GM23338 (cell line): Measurements from ENCODE around the gene GRIPAP1. TPM values are rescaled to one million over a fixed set of nuclear protein-coding genes. Genes with fewer than 3 reads are reported as not detected.

Experiments used
- ATAC-seq: fragments of 200-7000 bp; cut with Tn5 transposase; 3 replicates; pipeline ENCODE4 v1.9.1; 2020
- DNase-seq: peaks from one replicate; pipeline ENCODE4 v3.0.0-alpha.2; 2015; ENCODE audit warnings: low spot score
- H2AFZ ChIP-seq: fragments of 200-600 bp; sonication (generic); 2 replicates; pipeline ENCODE4 v1.8.0; 2016; ENCODE audit warnings: antibody characterized with exemption, mild to moderate bottlenecking, moderate library complexity
- H3F3A ChIP-seq: fragments of 200-600 bp; sonication (generic); replicated peaks from 2 replicates; pipeline ENCODE4 v1.8.0; 2017; ENCODE audit warnings: antibody characterized with exemption, mixed run types, low read depth
- H3K27ac ChIP-seq: fragments of 200-600 bp; sonication (generic); 2 replicates; pipeline ENCODE4 v1.6.1; 2016; ENCODE audit warnings: low read depth
- H3K27me3 ChIP-seq: fragments of 200-600 bp; sonication (generic); 2 replicates; pipeline ENCODE4 v1.8.0; 2016; ENCODE audit warnings: mild to moderate bottlenecking, mixed run types, moderate library complexity; ENCODE audit not compliant: insufficient read depth
- H3K36me3 ChIP-seq: fragments of 200-600 bp; sonication (generic); 2 replicates; pipeline ENCODE4 v1.8.0; 2016; ENCODE audit warnings: mild to moderate bottlenecking; ENCODE audit not compliant: insufficient read depth
- H3K4me1 ChIP-seq: fragments of 200-600 bp; sonication (generic); 2 replicates; pipeline ENCODE4 v1.8.0; 2016; ENCODE audit warnings: mild to moderate bottlenecking, moderate library complexity; ENCODE audit not compliant: insufficient read depth
- H3K4me2 ChIP-seq: fragments of 200-600 bp; sonication (generic); 2 replicates; pipeline ENCODE4 v1.7.1; 2017; ENCODE audit warnings: mixed run types
- H3K4me3 ChIP-seq: fragments of 200-600 bp; sonication (generic); 2 replicates; pipeline ENCODE4 v1.6.1; 2016; ENCODE audit warnings: mixed run types
- H3K79me2 ChIP-seq: fragments of 200-600 bp; sonication (generic); replicated peaks from 2 replicates; pipeline ENCODE4 v1.8.0; 2017; ENCODE audit warnings: mild to moderate bottlenecking; ENCODE audit not compliant: insufficient read depth
- H3K9me2 ChIP-seq: fragments of 200-600 bp; sonication (generic); 2 replicates; pipeline ENCODE4 v1.8.0; 2017; ENCODE audit not compliant: insufficient read depth
- H4K20me1 ChIP-seq: fragments of 200-600 bp; sonication (generic); replicated peaks from 2 replicates; pipeline ENCODE4 v1.8.0; 2017; ENCODE audit warnings: mild to moderate bottlenecking; ENCODE audit not compliant: insufficient read depth
- H3K27ac Mint-ChIP-seq: 2 replicates; pipeline ENCODE4 v1.8.0; 2020; ENCODE audit warnings: inconsistent platforms, mild to moderate bottlenecking, moderate library complexity, mixed read lengths
- H3K27me3 Mint-ChIP-seq: 3 replicates; pipeline ENCODE4 v1.8.0; 2022; ENCODE audit warnings: low read depth, mild to moderate bottlenecking, moderate library complexity, mixed read lengths, inconsistent platforms; ENCODE audit not compliant: insufficient read depth, poor library complexity
- H3K36me3 Mint-ChIP-seq: 3 replicates; pipeline ENCODE4 v1.8.0; 2021; ENCODE audit warnings: low read depth, mild to moderate bottlenecking, inconsistent platforms, moderate library complexity, mixed read lengths
- H3K4me1 Mint-ChIP-seq: 3 replicates; pipeline ENCODE4 v1.8.0; 2020; ENCODE audit warnings: mild to moderate bottlenecking, inconsistent platforms, mixed read lengths
- H3K4me3 Mint-ChIP-seq: 3 replicates; pipeline ENCODE4 v1.8.0; 2021; ENCODE audit warnings: moderate library complexity, mild to moderate bottlenecking, inconsistent platforms, mixed read lengths
- H3K9me3 Mint-ChIP-seq: 3 replicates; pipeline ENCODE4 v1.8.0; 2020; ENCODE audit warnings: moderate library complexity, mild to moderate bottlenecking, inconsistent platforms, mixed read lengths
- CREB1 ChIP-seq: fragments of 250-450 bp; sonication (Bioruptor Pico); IDR thresholded peaks from 2 replicates; pipeline ENCODE4 v1.5.0; 2020; ENCODE audit warnings: low read depth, mild to moderate bottlenecking, moderate library complexity
- EZH2 ChIP-seq: fragments of 200-600 bp; sonication (generic); IDR thresholded peaks from one replicate; pipeline ENCODE4 v1.8.0; 2017; ENCODE audit warnings: antibody characterized with exemption, mild to moderate bottlenecking, low read depth; ENCODE audit not compliant: unreplicated experiment
- EZH2phosphoT487 ChIP-seq: fragments of 200-600 bp; sonication (generic); IDR thresholded peaks from one replicate; pipeline ENCODE4 v1.8.1; 2018; ENCODE audit warnings: antibody characterized with exemption; ENCODE audit not compliant: unreplicated experiment
- JUNB ChIP-seq: IDR thresholded peaks from one replicate; pipeline ENCODE4 v1.6.1; 2016; ENCODE audit warnings: antibody characterized with exemption; ENCODE audit not compliant: unreplicated experiment
- NANOG ChIP-seq: IDR thresholded peaks from 2 replicates; pipeline ENCODE4 v1.6.1; 2016; ENCODE audit warnings: antibody characterized with exemption, borderline replicate concordance
- POLR2AphosphoS5 ChIP-seq: IDR thresholded peaks from 2 replicates; pipeline ENCODE4 v1.6.1; 2016; ENCODE audit warnings: antibody characterized with exemption, low read depth
- STAT1 ChIP-seq: IDR thresholded peaks from one replicate; pipeline ENCODE4 v1.6.1; 2016; ENCODE audit warnings: antibody characterized with exemption; ENCODE audit not compliant: unreplicated experiment
- ZNF114 ChIP-seq: fragments of 250-450 bp; sonication (Bioruptor Pico); IDR thresholded peaks from 2 replicates; pipeline ENCODE4 v1.5.0; 2020; ENCODE audit warnings: mild to moderate bottlenecking, moderate library complexity
- ZNF331 ChIP-seq: fragments of 250-450 bp; sonication (Bioruptor Pico); IDR thresholded peaks from 2 replicates; pipeline ENCODE4 v1.5.0; 2020; ENCODE audit warnings: low read depth, mild to moderate bottlenecking, moderate library complexity
- polyA plus RNA-seq: library from polyadenylated mRNA; unstranded; fragments of >200 nt; fragmentation: Nextera tagmentation; extraction: Ambion mirVana; gene quantifications from 2 replicates; pipeline ENCODE4 v1.2.1, GENCODE V29; 2016
- total RNA-seq: library from RNA; depleted of rRNA; stranded (reverse); fragments of >200 nt; shearing (Covaris generic); gene quantifications from 2 replicates; pipeline ENCODE4 v1.2.3, GENCODE V29; 2014
- TF ChIP-seq, protein P1 (sequence below), 2 experiments: fragments of 200-600 bp in 1 of 2; sonication (generic) in 1 of 2; conservative IDR thresholded peaks; 2 replicates each; pipeline versions ENCODE4 v1.5.1 to v1.6.1; 2016 to 2017; ENCODE audit warnings: antibody characterized with exemption in 2 of 2, low read depth in 2 of 2, mild to moderate bottlenecking in 2 of 2, moderate library complexity in 1 of 2
- TF ChIP-seq, protein P2 (sequence below): IDR thresholded peaks from one replicate; pipeline ENCODE4 v1.6.1; 2018; ENCODE audit warnings: antibody characterized with exemption; ENCODE audit not compliant: unreplicated experiment
- TF ChIP-seq, protein P3 (sequence below): fragments of 250-450 bp; sonication (Bioruptor Pico); IDR thresholded peaks from 2 replicates; pipeline ENCODE4 v1.5.0; 2020; ENCODE audit warnings: mild to moderate bottlenecking, moderate library complexity
- TF ChIP-seq, protein P4 (sequence below): IDR thresholded peaks from 2 replicates; pipeline ENCODE4 v1.6.1; 2016; ENCODE audit warnings: antibody characterized with exemption

GRIPAP1 gene
- total and polyA plus RNA-seq, 2 experiments from 2014 or later = 39.1 to 62.2 TPM

DNA sequence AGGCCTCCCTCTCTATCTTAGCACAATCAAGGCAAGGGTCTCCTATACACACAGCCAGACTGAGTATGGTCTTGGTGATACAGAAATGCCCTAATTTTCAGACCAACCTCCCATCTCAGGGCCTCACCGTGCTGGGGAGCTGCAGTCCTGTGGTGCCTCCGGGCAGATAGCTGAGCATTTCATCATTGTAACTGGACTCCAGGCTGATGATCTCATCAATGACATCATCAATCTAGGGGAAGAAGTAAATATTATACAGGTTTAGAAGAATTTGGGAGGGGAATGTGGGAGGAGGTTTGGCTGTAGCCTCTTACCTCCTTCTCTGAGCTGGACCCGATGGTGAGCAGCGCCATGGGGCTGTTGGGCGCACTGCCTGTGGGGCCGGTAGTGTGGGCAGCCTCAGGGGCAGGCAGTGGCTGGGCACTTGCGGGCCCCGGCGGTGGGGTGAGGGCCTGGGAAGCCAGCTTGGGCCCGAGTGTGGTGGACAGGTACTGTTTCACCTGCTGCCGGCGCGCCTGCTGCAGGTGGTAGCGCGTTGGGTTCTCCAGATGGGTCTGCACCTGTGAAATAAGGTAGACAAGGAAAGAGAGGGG is 35.9 kb upstream of the GRIPAP1 start:
- Histone ChIP-seq H2AFZ (no peak overlapping the region), H3K27ac (no peak overlapping the region), H4K20me1 (no peaks in the 10 kb centered on the region), H3K9me2 (no peaks in the 10 kb centered on the region), H3F3A (no peaks in the 10 kb centered on the region), H3K79me2 (peaks cover 39% of the 10 kb centered on the region), H3K4me3 (no peak overlapping the region), H3K36me3 (peaks cover 22% of the 10 kb centered on the region), H3K4me1 (peaks cover 4% of the 10 kb centered on the region), H3K4me2 (no peak overlapping the region), H3K27me3 (no peaks in the 10 kb centered on the region)
- peaks cover 20% of the 10 kb centered on the region for H3K4me1 Mint-ChIP-seq
- no peaks in the 10 kb centered on the region; the same call in 2 of the 3 replicates for H3K9me3 Mint-ChIP-seq
- H3K36me3 Mint-ChIP-seq = peaks cover 68% of the 10 kb centered on the region
- ATAC-seq (no peak), DNase-seq (no peak)
- H3K27me3 Mint-ChIP-seq = peaks cover 16% of the 10 kb centered on the region
- TF ChIP-seq CREB1 (CRISPR knock-in tag) = no peak
- TF ChIP-seq POLR2AphosphoS5 = no peak
- no peak for TF ChIP-seq ZNF331 (CRISPR knock-in tag)
- TF ChIP-seq JUNB = no peak
- TF ChIP-seq NANOG = no peak
- no peak for TF ChIP-seq EZH2
- TF ChIP-seq, protein P1, sequence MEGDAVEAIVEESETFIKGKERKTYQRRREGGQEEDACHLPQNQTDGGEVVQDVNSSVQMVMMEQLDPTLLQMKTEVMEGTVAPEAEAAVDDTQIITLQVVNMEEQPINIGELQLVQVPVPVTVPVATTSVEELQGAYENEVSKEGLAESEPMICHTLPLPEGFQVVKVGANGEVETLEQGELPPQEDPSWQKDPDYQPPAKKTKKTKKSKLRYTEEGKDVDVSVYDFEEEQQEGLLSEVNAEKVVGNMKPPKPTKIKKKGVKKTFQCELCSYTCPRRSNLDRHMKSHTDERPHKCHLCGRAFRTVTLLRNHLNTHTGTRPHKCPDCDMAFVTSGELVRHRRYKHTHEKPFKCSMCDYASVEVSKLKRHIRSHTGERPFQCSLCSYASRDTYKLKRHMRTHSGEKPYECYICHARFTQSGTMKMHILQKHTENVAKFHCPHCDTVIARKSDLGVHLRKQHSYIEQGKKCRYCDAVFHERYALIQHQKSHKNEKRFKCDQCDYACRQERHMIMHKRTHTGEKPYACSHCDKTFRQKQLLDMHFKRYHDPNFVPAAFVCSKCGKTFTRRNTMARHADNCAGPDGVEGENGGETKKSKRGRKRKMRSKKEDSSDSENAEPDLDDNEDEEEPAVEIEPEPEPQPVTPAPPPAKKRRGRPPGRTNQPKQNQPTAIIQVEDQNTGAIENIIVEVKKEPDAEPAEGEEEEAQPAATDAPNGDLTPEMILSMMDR (conservative IDR thresholded peaks at IDR 0.05; ENCODE audit: low read depth in 2 of 2) = no peak
- TF ChIP-seq, protein P2, sequence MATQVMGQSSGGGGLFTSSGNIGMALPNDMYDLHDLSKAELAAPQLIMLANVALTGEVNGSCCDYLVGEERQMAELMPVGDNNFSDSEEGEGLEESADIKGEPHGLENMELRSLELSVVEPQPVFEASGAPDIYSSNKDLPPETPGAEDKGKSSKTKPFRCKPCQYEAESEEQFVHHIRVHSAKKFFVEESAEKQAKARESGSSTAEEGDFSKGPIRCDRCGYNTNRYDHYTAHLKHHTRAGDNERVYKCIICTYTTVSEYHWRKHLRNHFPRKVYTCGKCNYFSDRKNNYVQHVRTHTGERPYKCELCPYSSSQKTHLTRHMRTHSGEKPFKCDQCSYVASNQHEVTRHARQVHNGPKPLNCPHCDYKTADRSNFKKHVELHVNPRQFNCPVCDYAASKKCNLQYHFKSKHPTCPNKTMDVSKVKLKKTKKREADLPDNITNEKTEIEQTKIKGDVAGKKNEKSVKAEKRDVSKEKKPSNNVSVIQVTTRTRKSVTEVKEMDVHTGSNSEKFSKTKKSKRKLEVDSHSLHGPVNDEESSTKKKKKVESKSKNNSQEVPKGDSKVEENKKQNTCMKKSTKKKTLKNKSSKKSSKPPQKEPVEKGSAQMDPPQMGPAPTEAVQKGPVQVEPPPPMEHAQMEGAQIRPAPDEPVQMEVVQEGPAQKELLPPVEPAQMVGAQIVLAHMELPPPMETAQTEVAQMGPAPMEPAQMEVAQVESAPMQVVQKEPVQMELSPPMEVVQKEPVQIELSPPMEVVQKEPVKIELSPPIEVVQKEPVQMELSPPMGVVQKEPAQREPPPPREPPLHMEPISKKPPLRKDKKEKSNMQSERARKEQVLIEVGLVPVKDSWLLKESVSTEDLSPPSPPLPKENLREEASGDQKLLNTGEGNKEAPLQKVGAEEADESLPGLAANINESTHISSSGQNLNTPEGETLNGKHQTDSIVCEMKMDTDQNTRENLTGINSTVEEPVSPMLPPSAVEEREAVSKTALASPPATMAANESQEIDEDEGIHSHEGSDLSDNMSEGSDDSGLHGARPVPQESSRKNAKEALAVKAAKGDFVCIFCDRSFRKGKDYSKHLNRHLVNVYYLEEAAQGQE = no peak
- TF ChIP-seq, protein P3, sequence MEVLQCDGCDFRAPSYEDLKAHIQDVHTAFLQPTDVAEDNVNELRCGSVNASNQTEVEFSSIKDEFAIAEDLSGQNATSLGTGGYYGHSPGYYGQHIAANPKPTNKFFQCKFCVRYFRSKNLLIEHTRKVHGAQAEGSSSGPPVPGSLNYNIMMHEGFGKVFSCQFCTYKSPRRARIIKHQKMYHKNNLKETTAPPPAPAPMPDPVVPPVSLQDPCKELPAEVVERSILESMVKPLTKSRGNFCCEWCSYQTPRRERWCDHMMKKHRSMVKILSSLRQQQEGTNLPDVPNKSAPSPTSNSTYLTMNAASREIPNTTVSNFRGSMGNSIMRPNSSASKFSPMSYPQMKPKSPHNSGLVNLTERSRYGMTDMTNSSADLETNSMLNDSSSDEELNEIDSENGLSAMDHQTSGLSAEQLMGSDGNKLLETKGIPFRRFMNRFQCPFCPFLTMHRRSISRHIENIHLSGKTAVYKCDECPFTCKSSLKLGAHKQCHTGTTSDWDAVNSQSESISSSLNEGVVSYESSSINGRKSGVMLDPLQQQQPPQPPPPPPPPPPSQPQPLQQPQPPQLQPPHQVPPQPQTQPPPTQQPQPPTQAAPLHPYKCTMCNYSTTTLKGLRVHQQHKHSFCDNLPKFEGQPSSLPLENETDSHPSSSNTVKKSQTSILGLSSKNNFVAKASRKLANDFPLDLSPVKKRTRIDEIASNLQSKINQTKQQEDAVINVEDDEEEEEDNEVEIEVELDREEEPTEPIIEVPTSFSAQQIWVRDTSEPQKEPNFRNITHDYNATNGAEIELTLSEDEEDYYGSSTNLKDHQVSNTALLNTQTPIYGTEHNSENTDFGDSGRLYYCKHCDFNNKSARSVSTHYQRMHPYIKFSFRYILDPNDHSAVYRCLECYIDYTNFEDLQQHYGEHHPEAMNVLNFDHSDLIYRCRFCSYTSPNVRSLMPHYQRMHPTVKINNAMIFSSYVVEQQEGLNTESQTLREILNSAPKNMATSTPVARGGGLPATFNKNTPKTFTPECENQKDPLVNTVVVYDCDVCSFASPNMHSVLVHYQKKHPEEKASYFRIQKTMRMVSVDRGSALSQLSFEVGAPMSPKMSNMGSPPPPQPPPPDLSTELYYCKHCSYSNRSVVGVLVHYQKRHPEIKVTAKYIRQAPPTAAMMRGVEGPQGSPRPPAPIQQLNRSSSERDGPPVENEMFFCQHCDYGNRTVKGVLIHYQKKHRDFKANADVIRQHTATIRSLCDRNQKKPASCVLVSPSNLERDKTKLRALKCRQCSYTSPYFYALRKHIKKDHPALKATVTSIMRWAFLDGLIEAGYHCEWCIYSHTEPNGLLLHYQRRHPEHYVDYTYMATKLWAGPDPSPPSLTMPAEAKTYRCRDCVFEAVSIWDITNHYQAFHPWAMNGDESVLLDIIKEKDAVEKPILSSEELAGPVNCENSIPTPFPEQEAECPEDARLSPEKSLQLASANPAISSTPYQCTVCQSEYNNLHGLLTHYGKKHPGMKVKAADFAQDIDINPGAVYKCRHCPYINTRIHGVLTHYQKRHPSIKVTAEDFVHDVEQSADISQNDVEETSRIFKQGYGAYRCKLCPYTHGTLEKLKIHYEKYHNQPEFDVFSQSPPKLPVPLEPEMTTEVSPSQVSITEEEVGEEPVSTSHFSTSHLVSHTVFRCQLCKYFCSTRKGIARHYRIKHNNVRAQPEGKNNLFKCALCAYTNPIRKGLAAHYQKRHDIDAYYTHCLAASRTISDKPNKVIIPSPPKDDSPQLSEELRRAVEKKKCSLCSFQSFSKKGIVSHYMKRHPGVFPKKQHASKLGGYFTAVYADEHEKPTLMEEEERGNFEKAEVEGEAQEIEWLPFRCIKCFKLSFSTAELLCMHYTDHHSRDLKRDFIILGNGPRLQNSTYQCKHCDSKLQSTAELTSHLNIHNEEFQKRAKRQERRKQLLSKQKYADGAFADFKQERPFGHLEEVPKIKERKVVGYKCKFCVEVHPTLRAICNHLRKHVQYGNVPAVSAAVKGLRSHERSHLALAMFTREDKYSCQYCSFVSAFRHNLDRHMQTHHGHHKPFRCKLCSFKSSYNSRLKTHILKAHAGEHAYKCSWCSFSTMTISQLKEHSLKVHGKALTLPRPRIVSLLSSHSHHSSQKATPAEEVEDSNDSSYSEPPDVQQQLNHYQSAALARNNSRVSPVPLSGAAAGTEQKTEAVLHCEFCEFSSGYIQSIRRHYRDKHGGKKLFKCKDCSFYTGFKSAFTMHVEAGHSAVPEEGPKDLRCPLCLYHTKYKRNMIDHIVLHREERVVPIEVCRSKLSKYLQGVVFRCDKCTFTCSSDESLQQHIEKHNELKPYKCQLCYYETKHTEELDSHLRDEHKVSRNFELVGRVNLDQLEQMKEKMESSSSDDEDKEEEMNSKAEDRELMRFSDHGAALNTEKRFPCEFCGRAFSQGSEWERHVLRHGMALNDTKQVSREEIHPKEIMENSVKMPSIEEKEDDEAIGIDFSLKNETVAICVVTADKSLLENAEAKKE = no peak
- no peak for TF ChIP-seq EZH2phosphoT487
- TF ChIP-seq, protein P4, sequence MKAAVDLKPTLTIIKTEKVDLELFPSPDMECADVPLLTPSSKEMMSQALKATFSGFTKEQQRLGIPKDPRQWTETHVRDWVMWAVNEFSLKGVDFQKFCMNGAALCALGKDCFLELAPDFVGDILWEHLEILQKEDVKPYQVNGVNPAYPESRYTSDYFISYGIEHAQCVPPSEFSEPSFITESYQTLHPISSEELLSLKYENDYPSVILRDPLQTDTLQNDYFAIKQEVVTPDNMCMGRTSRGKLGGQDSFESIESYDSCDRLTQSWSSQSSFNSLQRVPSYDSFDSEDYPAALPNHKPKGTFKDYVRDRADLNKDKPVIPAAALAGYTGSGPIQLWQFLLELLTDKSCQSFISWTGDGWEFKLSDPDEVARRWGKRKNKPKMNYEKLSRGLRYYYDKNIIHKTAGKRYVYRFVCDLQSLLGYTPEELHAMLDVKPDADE = no peak
- TF ChIP-seq STAT1 = no peak
- TF ChIP-seq ZNF114 (CRISPR knock-in tag) = no peak
- no peak overlapping the region; the same call in 2 of the 3 replicates for H3K4me3 Mint-ChIP-seq
- peak overlapping the region; percentile 92; the same call in 1 of the 2 replicates for H3K27ac Mint-ChIP-seq
